ENCODE data around the gene UNC5C. TPM values are rescaled to one million over a fixed set of nuclear protein-coding genes. Genes with fewer than 3 reads are reported as not detected.

UNC5C gene
- total and polyA plus RNA-seq, 10 of the 15 experiments (the other 5 are each of a cell fraction or from before 2014, with no cell fraction given), result 0.02 to 2.0 (median 0.15) TPM; not detected in 1

DNA sequence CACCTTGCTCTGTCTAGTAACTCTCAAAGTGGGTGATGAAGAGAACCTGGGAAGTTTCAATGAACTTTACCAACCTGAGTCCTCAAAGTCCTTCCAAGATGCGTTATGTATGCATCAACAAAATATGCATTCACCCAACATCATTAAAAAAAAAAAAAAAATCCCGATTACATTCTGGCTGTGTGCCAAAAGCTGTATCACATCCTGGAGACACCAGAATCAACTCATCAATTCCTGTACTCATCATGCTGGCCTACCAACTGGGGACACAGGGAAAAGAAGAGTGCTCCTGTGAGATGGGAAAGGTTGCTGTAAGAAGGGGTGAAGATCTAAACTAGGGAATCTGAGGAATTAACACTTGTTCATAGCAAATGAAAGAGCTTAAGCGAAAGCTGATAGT, 16.5 kb downstream of the UNC5C start:
- in situ Hi-C loops (cut with MboI) (no loop called here), intact Hi-C loops (cut with micrococcal nuclease; ENCODE audit: unreplicated experiment) (no loop called here)
- Histone ChIP-seq H3K27ac (ENCODE audit: control insufficient read depth, insufficient read depth) (no peak overlapping the region), H3K27me3 (replicated peaks in 1 of 2; ENCODE audit: control insufficient read depth in 2 of 2, insufficient read depth in 2 of 2, low read length in 1 of 2) (no peaks in the 10 kb centered on the region), H3K79me2 (ENCODE audit: control insufficient read depth, insufficient read depth, low read length) (no peaks in the 10 kb centered on the region), H3K4me3 (no peak overlapping the region), H3K36me3 (ENCODE audit: control insufficient read depth in 2 of 2, insufficient read depth in 2 of 2, low read length in 1 of 2) (no peaks in the 10 kb centered on the region), H3K9ac (ENCODE audit: control insufficient read depth, insufficient read depth, low read length) (no peak overlapping the region), H3K4me2 (ENCODE audit: control insufficient read depth, insufficient read depth) (no peak overlapping the region), H3K9me3 (replicated peaks; ENCODE audit: control insufficient read depth, insufficient read depth, low read length) (no peaks in the 10 kb centered on the region), H3K4me1 (ENCODE audit: control insufficient read depth, insufficient read depth, low read length) (no peaks in the 10 kb centered on the region), H2AFZ (ENCODE audit: control insufficient read depth, low read depth, low read length) (no peak overlapping the region), H4K20me1 (ENCODE audit: control insufficient read depth, insufficient read depth) (no peaks in the 10 kb centered on the region)
- FAIRE-seq (no peak), DNase-seq (ENCODE audit: low read depth, low spot score) (no peak), ATAC-seq (no peak)
- 17% methylated on average over 3 of the region's 3 CpGs for WGBS (ENCODE audit: insufficient coverage, insufficient replicate concordance, low lambda C conversion rate, missing lambda C conversion rate)
- CTCF ChIA-PET, result interaction anchor here (0.8 to 0.9 kb wide), 2 partner anchors 8 to 20 kb away, joined by 3 to 4 read pairs; no protein-coding TSS in a partner anchor
- TF ChIP-seq SMAD1 (IDR thresholded peaks at IDR 0.05; ENCODE audit: low read depth, partially characterized antibody) (peak; percentile 92), FOXK2 (IDR thresholded peaks at IDR 0.05) (no peak), MEF2B (IDR thresholded peaks at IDR 0.05; ENCODE audit: partially characterized antibody, poor library complexity, severe bottlenecking) (no peak)
- RAD21 ChIA-PET (ENCODE audit: unreplicated experiment), result interaction anchor here (0.9 to 1.4 kb wide), 5 partner anchors 10 to 23 kb away, joined by 3 to 4 read pairs (median 3); no protein-coding TSS in a partner anchor
- POLR2A ChIA-PET, result interaction anchor here (0.8 to 1.8 kb wide), 3 partner anchors 9 to 16 kb away, joined by 3 to 4 read pairs (median 4); no protein-coding TSS in a partner anchor
- no TSS peak for BruUV-seq (replicated peaks)
- SMC1A ChIA-PET (ENCODE audit: uncharacterized antibody, unreplicated experiment), result interaction anchor here (0.6 to 1.6 kb wide), 3 partner anchors 10 to 1663 kb away, joined by 3 to 6 read pairs (median 5); no protein-coding TSS in a partner anchor

GRCh38 chr4:95531141-95531540, 17.6 kb downstream of the UNC5C start:
- intact Hi-C loops (cut with micrococcal nuclease; ENCODE audit: unreplicated experiment), result no loop called here
- RAD21 ChIA-PET (ENCODE audit: unreplicated experiment), result interaction anchor here (1.4 kb wide), 1 partner anchor 13 kb away, joined by 5 read pairs; no protein-coding TSS in a partner anchor
- POLR2A ChIA-PET, result interaction anchor here (1.8 kb wide), 1 partner anchor 8 kb away, joined by 4 read pairs; no protein-coding TSS in a partner anchor
- in situ Hi-C loops (cut with MboI), result no loop called here
- DNase-seq (ENCODE audit: low read depth, low spot score), result no peak
- H3K9ac ChIP-seq (ENCODE audit: control insufficient read depth, insufficient read depth, low read length), result no peak overlapping the region
- SMC1A ChIA-PET (ENCODE audit: uncharacterized antibody, unreplicated experiment), result interaction anchor here (1.1 to 10.3 kb wide), 3 partner anchors 10 to 17 kb away, joined by 3 to 131 read pairs (median 5); no protein-coding TSS in a partner anchor
- no TSS peak for BruUV-seq (replicated peaks)
- H3K27me3 ChIP-seq (replicated peaks in 1 of 2; ENCODE audit: control insufficient read depth in 2 of 2, insufficient read depth in 2 of 2, low read length in 1 of 2), result no peaks in the 10 kb centered on the region
- no peak overlapping the region for H3K27ac ChIP-seq (ENCODE audit: control insufficient read depth, insufficient read depth)
- H3K79me2 ChIP-seq (ENCODE audit: control insufficient read depth, insufficient read depth, low read length), result no peaks in the 10 kb centered on the region
- H3K4me2 ChIP-seq (ENCODE audit: control insufficient read depth, insufficient read depth), result no peak overlapping the region
- TF ChIP-seq TCF7 (IDR thresholded peaks at IDR 0.05; ENCODE audit: borderline replicate concordance) (no peak), ZBED1 (IDR thresholded peaks at IDR 0.05; ENCODE audit: borderline replicate concordance) (no peak), SPI1 (IDR thresholded peaks at IDR 0.05; ENCODE audit: borderline replicate concordance, insufficient read depth, low read depth, low read length) (peak; percentile 60; the same call in 1 of the 2 replicates), BCL11A (IDR thresholded peaks at IDR 0.05; ENCODE audit: low read depth, low read length) (peak; percentile 41; the same call in 1 of the 2 replicates), IKZF2 (IDR thresholded peaks at IDR 0.05) (peak; percentile 27 to 42; a peak in 2 of 4 replicates), BHLHE40 (IDR thresholded peaks at IDR 0.05; ENCODE audit: borderline replicate concordance in 1 of 2, low read depth in 2 of 2, low read length in 1 of 2) (peak in 1 of 2 experiments; percentile 31; a peak in 1 of 4 replicates), POU2F2 (IDR thresholded peaks at IDR 0.05; ENCODE audit: borderline replicate concordance, low read depth, low read length) (peak; percentile 19; the same call in 1 of the 3 replicates), IRF4 (IDR thresholded peaks at IDR 0.05; ENCODE audit: low read depth, low read length) (no peak), EP300 (IDR thresholded peaks at IDR 0.05; ENCODE audit: borderline replicate concordance in 1 of 2, control insufficient read depth in 1 of 2, low read depth in 2 of 2, low read length in 2 of 2) (peak; percentile 44 to 48; a peak in 2 of 4 replicates), MTA2 (IDR thresholded peaks at IDR 0.05; ENCODE audit: low read depth) (peak; percentile 80), DPF2 (IDR thresholded peaks at IDR 0.05) (peak; percentile 44; the same call in 1 of the 2 replicates)
- 87% methylated on average over 1 of the region's 1 CpG for WGBS (ENCODE audit: insufficient coverage, insufficient replicate concordance, low lambda C conversion rate, missing lambda C conversion rate)
- no peaks in the 10 kb centered on the region for H3K9me3 ChIP-seq (replicated peaks; ENCODE audit: control insufficient read depth, insufficient read depth, low read length)
- ATAC-seq, result peak; percentile 84
- no peak overlapping the region for H2AFZ ChIP-seq (ENCODE audit: control insufficient read depth, low read depth, low read length)
- no peak for FAIRE-seq
- no peaks in the 10 kb centered on the region for H3K4me1 ChIP-seq (ENCODE audit: control insufficient read depth, insufficient read depth, low read length)
- no peak overlapping the region for H3K4me3 ChIP-seq
- H3K36me3 ChIP-seq (ENCODE audit: control insufficient read depth in 2 of 2, insufficient read depth in 2 of 2, low read length in 1 of 2), result no peaks in the 10 kb centered on the region
- CTCF ChIA-PET, result interaction anchor here (4.4 kb wide), 1 partner anchor 12 kb away, joined by 22 read pairs; no protein-coding TSS in a partner anchor
- H4K20me1 ChIP-seq (ENCODE audit: control insufficient read depth, insufficient read depth), result no peaks in the 10 kb centered on the region

Measured in GM12878 (cell line).